GM18907 (cell line): ENCODE results near the gene MAGI3.
"Not testable (repeated sequence)": the region's sequence is repeated elsewhere in the genome, so short reads cannot be mapped to it uniquely, and the experiment has no call there.

Source experiments
- ATAC-seq: cut with Tn5 transposase; IDR thresholded peaks from one replicate; pipeline ENCODE4 v1.9.1; 2021; ENCODE audit warnings: mild to moderate bottlenecking, moderate library complexity; ENCODE audit not compliant: unreplicated experiment

MAGI3 gene

GRCh38 chr1:113396585-113396984, 6.3 kb downstream of the MAGI3 start:
- ATAC-seq, result no peak

- no peak for ATAC-seq
Measured at GRCh38 chr1:113399062-113399583, 8.8 kb downstream of the MAGI3 start.

- ATAC-seq, result no peak
Measured at GRCh38 chr1:113401067-113401466, 10.8 kb downstream of the MAGI3 start.

GRCh38 chr1:113401728-113402127, 11.4 kb downstream of the MAGI3 start:
- no peak for ATAC-seq

GRCh38 chr1:113403065-113403464, 12.8 kb downstream of the MAGI3 start:
- no peak for ATAC-seq

GRCh38 chr1:113405573-113405972, 15.3 kb downstream of the MAGI3 start:
- ATAC-seq, result no peak

- not testable (repeated sequence) for ATAC-seq
Measured at GRCh38 chr1:113406149-113406548, 15.8 kb downstream of the MAGI3 start.

- no peak for ATAC-seq
Measured at GRCh38 chr1:113409363-113409762, 19.0 kb downstream of the MAGI3 start.

- ATAC-seq, result not testable (repeated sequence)
Measured at GRCh38 chr1:113412020-113412419, 21.7 kb downstream of the MAGI3 start.

- no peak for ATAC-seq
Measured at GRCh38 chr1:113415310-113416070, 25.2 kb downstream of the MAGI3 start.

GRCh38 chr1:113416071-113416470, 25.8 kb downstream of the MAGI3 start:
- ATAC-seq, result not testable (repeated sequence)

- no peak for ATAC-seq
Measured at GRCh38 chr1:113416496-113416895, 26.2 kb downstream of the MAGI3 start.

GRCh38 chr1:113422315-113423068, 32.2 kb downstream of the MAGI3 start:
- no peak for ATAC-seq

- ATAC-seq, result no peak
Measured at GRCh38 chr1:113423826-113424225, 33.5 kb downstream of the MAGI3 start.

GRCh38 chr1:113429461-113430153, 39.3 kb downstream of the MAGI3 start:
- ATAC-seq, result no peak

GRCh38 chr1:113433184-113433583, 42.9 kb downstream of the MAGI3 start:
- no peak for ATAC-seq

- ATAC-seq, result no peak
Measured at GRCh38 chr1:113434081-113434873, 44.0 kb downstream of the MAGI3 start.

GRCh38 chr1:113434874-113435175, 44.5 kb downstream of the MAGI3 start:
- ATAC-seq, result no peak

GRCh38 chr1:113437554-113438341, 47.4 kb downstream of the MAGI3 start:
- ATAC-seq, result no peak
